CD4-positive, alpha-beta T cell (primary cell): Measurements from ENCODE around the gene STX7. TPM values are rescaled to one million over a fixed set of nuclear protein-coding genes. Genes with fewer than 3 reads are reported as not detected.
A peak's percentile ranks its signal among the peaks of the same experiment; 100 is the strongest.

Experiments
- ATAC-seq: fragments of 200-7000 bp; cut with Tn5 transposase; one replicate; pipeline ENCODE4 v1.10.0; 2022; ENCODE audit warnings: mild to moderate bottlenecking; ENCODE audit not compliant: poor library complexity
- CTCF ChIA-PET: fragments of 350-600 bp; sonication (Branson Sonifier 250); formaldehyde crosslinking; loops from one replicate; lab custom pipeline; 2021; ENCODE audit warnings: antibody characterized with exemption, inconsistent platforms; lab: Charles Lee
- POLR2A ChIA-PET: fragments of 350-600 bp; sonication (Branson Sonifier 250); formaldehyde crosslinking; loops from one replicate; lab custom pipeline; 2021; ENCODE audit warnings: antibody characterized with exemption, inconsistent platforms; lab: Charles Lee
- DNase-seq, 14 experiments: peaks; one replicate each; pipeline ENCODE4 v3.0.0-alpha.2; 2013 to 2020; ENCODE audit warnings: mixed read lengths in 2 of 14
- H3K27ac ChIP-seq, 2 donors: one replicate each; pipeline versions ENCODE4 v1.5.1 to v1.7.0; 2013; ENCODE audit warnings: low read length in 2 of 2, low read depth in 1 of 2, mild to moderate bottlenecking in 1 of 2
- H3K27me3 ChIP-seq, 2 experiments: 1 replicate in 1 of 2; 2 replicates in 1 of 2; pipeline versions ENCODE4 v1.6.1 to v1.7.0; 2013; ENCODE audit warnings: low read length in 2 of 2, control low read depth in 1 of 2, mild to moderate bottlenecking in 1 of 2, moderate library complexity in 1 of 2; ENCODE audit not compliant: insufficient read depth in 2 of 2, control insufficient read depth in 1 of 2
- H3K36me3 ChIP-seq: one replicate; pipeline ENCODE4 v1.6.1; 2013; ENCODE audit warnings: low read length, control low read depth; ENCODE audit not compliant: insufficient read depth
- H3K4me1 ChIP-seq: one replicate; pipeline ENCODE4 v1.6.1; 2013; ENCODE audit warnings: low read length, control low read depth; ENCODE audit not compliant: insufficient read depth
- H3K4me3 ChIP-seq: one replicate; pipeline ENCODE4 v1.5.1; 2013; ENCODE audit warnings: mild to moderate bottlenecking, low read length, moderate library complexity
- H3K9me3 ChIP-seq, 2 experiments: 1 replicate in 1 of 2; 2 replicates in 1 of 2; pipeline versions ENCODE4 v1.6.1 to v1.7.0; 2013; ENCODE audit warnings: low read length in 2 of 2, mild to moderate bottlenecking in 2 of 2, control low read depth in 1 of 2, moderate library complexity in 1 of 2; ENCODE audit not compliant: control insufficient read depth in 1 of 2, insufficient read depth in 1 of 2
- H3K27ac Mint-ChIP-seq: one replicate; pipeline ENCODE4 v1.8.0; 2020; ENCODE audit warnings: mixed read lengths
- H3K27me3 Mint-ChIP-seq: one replicate; pipeline ENCODE4 v1.8.0; 2021; ENCODE audit warnings: mixed read lengths
- H3K36me3 Mint-ChIP-seq: one replicate; pipeline ENCODE4 v1.8.0; 2021; ENCODE audit warnings: low read depth, mixed read lengths
- H3K4me1 Mint-ChIP-seq: one replicate; pipeline ENCODE4 v1.8.0; 2021; ENCODE audit warnings: low read depth, mixed read lengths
- H3K4me3 Mint-ChIP-seq: one replicate; pipeline ENCODE4 v1.8.0; 2020; ENCODE audit warnings: mild to moderate bottlenecking, mixed read lengths
- H3K9me3 Mint-ChIP-seq: one replicate; pipeline ENCODE4 v1.8.0; 2020; ENCODE audit warnings: mixed read lengths
- CTCF ChIP-seq: fragments of 200-600 bp; IDR thresholded peaks from one replicate; pipeline ENCODE4 v1.8.0; 2022; ENCODE audit warnings: antibody characterized with exemption, mild to moderate bottlenecking
- intact Hi-C, 2 experiments: fragments of 100-400 bp; cut with DNase I in 1 of 2; cut with micrococcal nuclease in 1 of 2; formaldehyde crosslinking; loops; one replicate each; pipeline versions ENCODE4 v1.15.1 to v1.9.0; 2023 to 2025; cut with DNase I, micrococcal nuclease
- total RNA-seq, 174 experiments: library from RNA in 2 of 174; stranded (reverse) in 2 of 174; gene quantifications; one replicate each; pipeline ENCODE4 v1.2.3 and lab custom pipeline; 2021 to 2026

STX7 gene
- total RNA-seq, 2 experiments from 2014 or later: 4.3 to 5.9 TPM

GRCh38 chr6:132425176-132425575, 87.7 kb downstream of the STX7 start:
- Mint-ChIP-seq H3K36me3 (no peaks in the 10 kb centered on the region), H3K27ac (no peak overlapping the region), H3K4me1 (no peaks in the 10 kb centered on the region), H3K9me3 (peaks cover 12% of the 10 kb centered on the region), H3K4me3 (no peak overlapping the region), H3K27me3 (peaks cover 23% of the 10 kb centered on the region)
- intact Hi-C loops: no loop called here
- Histone ChIP-seq H3K4me1 (no peaks in the 10 kb centered on the region), H3K9me3 (peaks cover 0 to 9% of the 10 kb centered on the region in 2 experiments), H3K36me3 (no peaks in the 10 kb centered on the region), H3K27ac (no peak overlapping the region), H3K27me3 (peaks cover 8% of the 10 kb centered on the region in 2 experiments), H3K4me3 (no peak overlapping the region)
- ChIA-PET POLR2A (no interaction called here), CTCF (no interaction called here)
- ATAC-seq (no peak), DNase-seq (peak in 1 of 14 experiments; percentile 4)
- TF ChIP-seq CTCF: no peak

- intact Hi-C loops: no loop called here
- peaks cover 16% of the 10 kb centered on the region for H3K27me3 Mint-ChIP-seq
- H3K9me3 Mint-ChIP-seq: peaks cover 12% of the 10 kb centered on the region
Measured at GRCh38 chr6:132423839-132424238, 89.1 kb downstream of the STX7 start.

GRCh38 chr6:132418235-132418965, 94.5 kb downstream of the STX7 start:
- Mint-ChIP-seq H3K36me3 (no peaks in the 10 kb centered on the region), H3K4me1 (no peaks in the 10 kb centered on the region), H3K4me3 (no peak overlapping the region), H3K27me3 (peaks cover 11% of the 10 kb centered on the region), H3K9me3 (peaks cover 11% of the 10 kb centered on the region), H3K27ac (no peak overlapping the region)
- Histone ChIP-seq H3K4me1 (no peaks in the 10 kb centered on the region), H3K27me3 (no peaks in the 10 kb centered on the region), H3K36me3 (no peaks in the 10 kb centered on the region), H3K4me3 (no peak overlapping the region), H3K9me3 (peaks cover 0 to 8% of the 10 kb centered on the region in 2 experiments), H3K27ac (no peak overlapping the region)
- intact Hi-C loops: no loop called here
- no peak for ATAC-seq
- ChIA-PET POLR2A (no interaction called here), CTCF (no interaction called here)
- DNase-seq: no peak
- TF ChIP-seq CTCF: no peak

More at GRCh38 chr6:132423839-132424238, 89.1 kb downstream of the STX7 start:
- no peaks in the 10 kb centered on the region for H3K4me1 ChIP-seq
- POLR2A ChIA-PET: no interaction called here
- no peak overlapping the region for H3K27ac ChIP-seq
- Mint-ChIP-seq H3K4me1 (no peaks in the 10 kb centered on the region), H3K27ac (no peak overlapping the region), H3K4me3 (no peak overlapping the region), H3K36me3 (no peaks in the 10 kb centered on the region)
- no peak for TF ChIP-seq CTCF
- CTCF ChIA-PET: no interaction called here
- H3K4me3 ChIP-seq: no peak overlapping the region
- no peaks in the 10 kb centered on the region for H3K36me3 ChIP-seq
- no peak for ATAC-seq
- peaks cover 8% of the 10 kb centered on the region in 2 experiments for H3K27me3 ChIP-seq
- no peak for DNase-seq
- H3K9me3 ChIP-seq: peaks cover 0 to 9% of the 10 kb centered on the region in 2 experiments
